B cell (primary cell): ENCODE measurements around the gene CACNB4. TPM values are rescaled to one million over a fixed set of nuclear protein-coding genes. Genes with fewer than 3 reads are reported as not detected.
"Not testable (repeated sequence)": the region's sequence is repeated elsewhere in the genome, so short reads cannot be mapped to it uniquely, and the experiment has no call there.

Experiments
- ATAC-seq: fragments of 200-7000 bp; cut with Tn5 transposase; one replicate; pipeline ENCODE4 v1.10.0; 2021; ENCODE audit warnings: low read depth, mild to moderate bottlenecking, moderate number of reproducible peaks, moderate library complexity
- CTCF ChIA-PET: fragments of 350-600 bp; sonication (Branson Sonifier 250); formaldehyde crosslinking; loops from one replicate; lab custom pipeline; 2021; ENCODE audit warnings: antibody characterized with exemption, inconsistent platforms; lab: Charles Lee
- POLR2A ChIA-PET: fragments of 350-600 bp; sonication (Branson Sonifier 250); formaldehyde crosslinking; loops from one replicate; lab custom pipeline; 2021; ENCODE audit warnings: antibody characterized with exemption; lab: Charles Lee
- DNase-seq: peaks from one replicate; pipeline ENCODE4 v3.0.0; 2013
- H2AFZ ChIP-seq: 2 replicates; pipeline ENCODE4 v1.6.1; 2012; ENCODE audit warnings: mild to moderate bottlenecking, low read depth, low read length; ENCODE audit not compliant: insufficient read depth, poor library complexity, severe bottlenecking
- H3K27ac ChIP-seq, 2 donors: 1 replicate in 1 of 2; 2 replicates in 1 of 2; pipeline ENCODE4 v1.5.1; 2012 to 2013; ENCODE audit warnings: low read length in 2 of 2, mild to moderate bottlenecking in 2 of 2, moderate library complexity in 1 of 2
- H3K27me3 ChIP-seq, 4 experiments: fragments of 200-600 bp in 1 of 4; sonication (generic) in 1 of 4; replicated peaks in 1 of 4; 1 replicate in 2 of 4; 2 replicates in 2 of 4; pipeline versions ENCODE4 v1.6.1 to v1.7.0; 2013 to 2016; ENCODE audit warnings: low read length in 3 of 4, mild to moderate bottlenecking in 2 of 4, mixed read lengths in 1 of 4, moderate library complexity in 1 of 4; ENCODE audit not compliant: insufficient read depth in 4 of 4, control insufficient read depth in 3 of 4; ENCODE audit errors: control extremely low read depth in 1 of 4
- H3K36me3 ChIP-seq, 2 experiments: replicated peaks in 1 of 2; 1 replicate in 1 of 2; 2 replicates in 1 of 2; pipeline versions ENCODE4 v1.6.1 to v1.7.1; 2013; ENCODE audit warnings: low read length in 1 of 2; ENCODE audit not compliant: insufficient read depth in 2 of 2, control insufficient read depth in 1 of 2; ENCODE audit errors: control extremely low read depth in 1 of 2, extremely low read depth in 1 of 2
- H3K4me1 ChIP-seq, 2 donors: fragments of 200-600 bp in 1 of 2; sonication (generic) in 1 of 2; 1 replicate in 1 of 2; 2 replicates in 1 of 2; pipeline versions ENCODE4 v1.5.1 to v1.6.1; 2013 to 2017; ENCODE audit warnings: low read length in 2 of 2; ENCODE audit not compliant: control insufficient read depth in 2 of 2, insufficient read depth in 2 of 2
- H3K4me2 ChIP-seq: replicated peaks from 2 replicates; pipeline ENCODE3; 2012; ENCODE audit warnings: mild to moderate bottlenecking, low read depth, low read length; ENCODE audit not compliant: poor library complexity, severe bottlenecking
- H3K4me3 ChIP-seq, 5 experiments: fragments of 200-600 bp in 1 of 5; sonication (generic) in 1 of 5; 1 replicate in 3 of 5; 2 replicates in 2 of 5; pipeline versions ENCODE4 v1.5.1 to v1.7.0; 2011 to 2016; ENCODE audit warnings: low read length in 4 of 5, mild to moderate bottlenecking in 4 of 5, low read depth in 2 of 5, control low read depth in 1 of 5, moderate library complexity in 1 of 5; ENCODE audit not compliant: insufficient read depth in 1 of 5; ENCODE audit errors: control extremely low read depth in 1 of 5, extremely low read depth in 1 of 5
- H3K79me2 ChIP-seq: fragments of 200-600 bp; sonication (generic); one replicate; pipeline ENCODE4 v1.6.0; 2016; ENCODE audit warnings: low read length; ENCODE audit not compliant: control insufficient read depth, insufficient read depth
- H3K9ac ChIP-seq: fragments of 200-600 bp; sonication (generic); 2 replicates; pipeline ENCODE4 v1.6.1; 2017; ENCODE audit warnings: mild to moderate bottlenecking, low read length, moderate library complexity
- H3K9me3 ChIP-seq, 3 donors: one replicate each; pipeline versions ENCODE4 v1.6.1 to v1.7.1; 2013; ENCODE audit warnings: low read length in 2 of 3; ENCODE audit not compliant: control insufficient read depth in 2 of 3, insufficient read depth in 1 of 3; ENCODE audit errors: control extremely low read depth in 1 of 3
- H4K20me1 ChIP-seq: 2 replicates; pipeline ENCODE4 v1.6.0; 2012; ENCODE audit warnings: mild to moderate bottlenecking, low read length; ENCODE audit not compliant: insufficient read depth, control insufficient read depth, poor library complexity, severe bottlenecking
- H3K27ac Mint-ChIP-seq: one replicate; pipeline ENCODE4 v1.8.0; 2021; ENCODE audit warnings: mixed read lengths
- H3K27me3 Mint-ChIP-seq: one replicate; pipeline ENCODE4 v1.8.0; 2021; ENCODE audit warnings: mixed read lengths
- H3K4me1 Mint-ChIP-seq: one replicate; pipeline ENCODE4 v1.8.0; 2021; ENCODE audit warnings: mixed read lengths
- H3K4me3 Mint-ChIP-seq: one replicate; pipeline ENCODE4 v1.8.0; 2021; ENCODE audit warnings: mixed read lengths
- H3K9me3 Mint-ChIP-seq: one replicate; pipeline ENCODE4 v1.8.0; 2022; ENCODE audit warnings: mixed read lengths; ENCODE audit not compliant: insufficient read depth
- CTCF ChIP-seq: fragments of 200-600 bp; IDR thresholded peaks from one replicate; pipeline ENCODE4 v1.8.0; 2022; ENCODE audit warnings: antibody characterized with exemption, mild to moderate bottlenecking
- EZH2 ChIP-seq: IDR thresholded peaks from 2 replicates; pipeline ENCODE4 v1.6.1; 2012; ENCODE audit warnings: borderline replicate concordance, low read depth, mild to moderate bottlenecking, moderate library complexity, low read length; ENCODE audit not compliant: insufficient read depth, poor library complexity, severe bottlenecking
- WGBS: methylation state at CpG from one replicate; pipeline ENCODE4 v1.1.5; 2013; ENCODE audit warnings: missing lambda C conversion rate; ENCODE audit not compliant: insufficient coverage; 5-methylcytosine and 5-hydroxymethylcytosine counted together
- intact Hi-C: fragments of 100-400 bp; cut with micrococcal nuclease; formaldehyde crosslinking; loops from one replicate; pipeline ENCODE4 v1.10.0; 2022
- polyA plus RNA-seq: library from polyadenylated mRNA; depleted of rRNA; stranded (reverse); fragments of >200 nt; gene quantifications from 2 replicates; pipeline ENCODE4 v1.2.3, GENCODE V29; 2012
- total RNA-seq, 2 donors: library from RNA; stranded (reverse); fragments of 120-200 nt in 1 of 2; gene quantifications; 1 replicate in 1 of 2; 2 replicates in 1 of 2; pipeline versions ENCODE4 v1.2.3 to v1.2.4, GENCODE V29; 2013 to 2022

The CACNB4 gene
- total and polyA plus RNA-seq, 2 donors (not counting 1 experiment from before 2014, with no cell fraction given), result 0.12 to 1.4 TPM

- TF ChIP-seq CTCF (no peak), EZH2 (no peak)
- no peak for DNase-seq
- Histone ChIP-seq H3K27me3 (peaks cover 0 to 3% (median 0%) of the 10 kb centered on the region in 4 experiments), H3K36me3 (no peaks in the 10 kb centered on the region), H3K4me3 (no peak overlapping the region), H4K20me1 (no peaks in the 10 kb centered on the region), H3K4me1 (no peaks in the 10 kb centered on the region), H2AFZ (no peak overlapping the region), H3K79me2 (no peaks in the 10 kb centered on the region), H3K27ac (no peak overlapping the region), H3K9ac (no peak overlapping the region), H3K9me3 (no peaks in the 10 kb centered on the region), H3K4me2 (no peak overlapping the region)
- 57% methylated on average over 3 of the region's 7 CpGs for WGBS
- H3K27me3 Mint-ChIP-seq, result peaks cover 12% of the 10 kb centered on the region
- no peak overlapping the region for H3K27ac Mint-ChIP-seq
- no peak for ATAC-seq
- POLR2A ChIA-PET, result no interaction called here
- no peaks in the 10 kb centered on the region for H3K4me1 Mint-ChIP-seq
- H3K4me3 Mint-ChIP-seq, result no peak overlapping the region
- CTCF ChIA-PET, result no interaction called here
- intact Hi-C loops, result loop anchor here (10.0 kb wide), 2 partner anchors 143 to 713 kb away; partner anchors contain the start of gene STAM2
- no peaks in the 10 kb centered on the region for H3K9me3 Mint-ChIP-seq
Observed at GRCh38 chr2:152031747-152032306, 67.0 kb downstream of the CACNB4 start.

- H3K4me1 ChIP-seq, H3K27me3 ChIP-seq, H4K20me1 ChIP-seq, H3K79me2 ChIP-seq, H3K4me2 ChIP-seq, H3K4me1 Mint-ChIP-seq, H3K9me3 ChIP-seq, H2AFZ ChIP-seq, H3K4me3 ChIP-seq, H3K36me3 ChIP-seq, CTCF ChIA-PET, H3K27ac Mint-ChIP-seq, POLR2A ChIA-PET, ATAC-seq, H3K4me3 Mint-ChIP-seq, H3K9me3 Mint-ChIP-seq, H3K9ac ChIP-seq, H3K27ac ChIP-seq, DNase-seq: not testable (repeated sequence)
- peaks cover 12% of the 10 kb centered on the region for H3K27me3 Mint-ChIP-seq
- intact Hi-C loops, result loop anchor here (10.0 kb wide), 2 partner anchors 144 to 714 kb away; partner anchors contain the start of gene STAM2
- WGBS, result no CpG with 5 or more reads among the region's 4 CpGs
Observed at GRCh38 chr2:152030596-152031328, 68.1 kb downstream of the CACNB4 start.
